Endothelial cell (in vitro differentiated cells): ENCODE measurements around the gene RPL34. TPM values are rescaled to one million over a fixed set of nuclear protein-coding genes. Genes with fewer than 3 reads are reported as not detected.

ENCODE experiments used
- DNase-seq: peaks from one replicate; pipeline ENCODE4 v3.0.0; 2021; ENCODE audit warnings: low spot score
- H3K27ac Mint-ChIP-seq: one replicate; pipeline ENCODE4 v1.8.0; 2021; ENCODE audit warnings: mixed read lengths, inconsistent platforms; ENCODE audit not compliant: unreplicated experiment
- H3K27me3 Mint-ChIP-seq: one replicate; pipeline ENCODE4 v1.8.0; 2021; ENCODE audit warnings: mild to moderate bottlenecking, moderate library complexity, mixed read lengths, inconsistent platforms; ENCODE audit not compliant: unreplicated experiment
- H3K36me3 Mint-ChIP-seq: one replicate; pipeline ENCODE4 v1.8.0; 2021; ENCODE audit warnings: mild to moderate bottlenecking, low read depth, mixed read lengths, inconsistent platforms; ENCODE audit not compliant: unreplicated experiment
- H3K4me1 Mint-ChIP-seq: one replicate; pipeline ENCODE4 v1.8.0; 2021; ENCODE audit warnings: mild to moderate bottlenecking, mixed read lengths, inconsistent platforms; ENCODE audit not compliant: unreplicated experiment
- H3K4me3 Mint-ChIP-seq: one replicate; pipeline ENCODE4 v1.8.0; 2021; ENCODE audit warnings: mild to moderate bottlenecking, mixed read lengths, inconsistent platforms; ENCODE audit not compliant: unreplicated experiment
- H3K9me3 Mint-ChIP-seq: one replicate; pipeline ENCODE4 v1.8.0; 2021; ENCODE audit warnings: mixed read lengths, inconsistent platforms; ENCODE audit not compliant: unreplicated experiment
- total RNA-seq: library from RNA; stranded (reverse); fragmentation: NEBNext Ultra II Directional; extraction: Animal tissue kit (Norgen Biotek cat#: 25700); gene quantifications from one replicate; pipeline ENCODE4 v1.2.1, GENCODE V29; 2021; ENCODE audit not compliant: unreplicated experiment
- TF ChIP-seq, protein P1 (sequence below): fragments of 200-600 bp; sonication (generic); IDR thresholded peaks from one replicate; pipeline ENCODE4 v1.5.0; 2021; ENCODE audit warnings: antibody characterized with exemption; ENCODE audit not compliant: unreplicated experiment

Gene RPL34
- total RNA-seq, 1 donor from 2014 or later: 1,233 TPM

DNA sequence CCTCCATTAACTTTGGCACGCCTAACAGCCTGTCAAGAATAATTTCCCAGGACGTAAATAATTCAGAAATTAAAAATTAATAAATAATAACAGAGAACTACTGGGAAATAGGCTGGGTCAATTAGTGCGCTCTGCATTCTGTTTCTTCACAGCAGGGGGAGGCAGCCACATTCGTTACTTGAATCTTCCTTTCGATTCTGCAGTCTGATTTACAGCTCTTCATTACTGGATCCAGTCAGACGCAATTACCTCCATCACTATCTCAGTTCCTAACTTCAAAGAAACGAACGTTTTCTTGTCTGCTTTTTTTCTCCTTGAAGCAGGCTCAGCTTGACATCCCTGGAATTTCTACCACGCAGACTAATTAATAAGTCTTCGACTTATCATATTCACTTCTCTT, 9.0 kb upstream of the RPL34 start:
- Mint-ChIP-seq H3K4me1 (no peaks in the 10 kb centered on the region), H3K9me3 (no peaks in the 10 kb centered on the region), H3K36me3 (no peaks in the 10 kb centered on the region), H3K27ac (no peak overlapping the region), H3K27me3 (no peaks in the 10 kb centered on the region), H3K4me3 (no peak overlapping the region)
- TF ChIP-seq, protein P1, sequence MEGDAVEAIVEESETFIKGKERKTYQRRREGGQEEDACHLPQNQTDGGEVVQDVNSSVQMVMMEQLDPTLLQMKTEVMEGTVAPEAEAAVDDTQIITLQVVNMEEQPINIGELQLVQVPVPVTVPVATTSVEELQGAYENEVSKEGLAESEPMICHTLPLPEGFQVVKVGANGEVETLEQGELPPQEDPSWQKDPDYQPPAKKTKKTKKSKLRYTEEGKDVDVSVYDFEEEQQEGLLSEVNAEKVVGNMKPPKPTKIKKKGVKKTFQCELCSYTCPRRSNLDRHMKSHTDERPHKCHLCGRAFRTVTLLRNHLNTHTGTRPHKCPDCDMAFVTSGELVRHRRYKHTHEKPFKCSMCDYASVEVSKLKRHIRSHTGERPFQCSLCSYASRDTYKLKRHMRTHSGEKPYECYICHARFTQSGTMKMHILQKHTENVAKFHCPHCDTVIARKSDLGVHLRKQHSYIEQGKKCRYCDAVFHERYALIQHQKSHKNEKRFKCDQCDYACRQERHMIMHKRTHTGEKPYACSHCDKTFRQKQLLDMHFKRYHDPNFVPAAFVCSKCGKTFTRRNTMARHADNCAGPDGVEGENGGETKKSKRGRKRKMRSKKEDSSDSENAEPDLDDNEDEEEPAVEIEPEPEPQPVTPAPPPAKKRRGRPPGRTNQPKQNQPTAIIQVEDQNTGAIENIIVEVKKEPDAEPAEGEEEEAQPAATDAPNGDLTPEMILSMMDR: no peak
- DNase-seq: no peak

DNA sequence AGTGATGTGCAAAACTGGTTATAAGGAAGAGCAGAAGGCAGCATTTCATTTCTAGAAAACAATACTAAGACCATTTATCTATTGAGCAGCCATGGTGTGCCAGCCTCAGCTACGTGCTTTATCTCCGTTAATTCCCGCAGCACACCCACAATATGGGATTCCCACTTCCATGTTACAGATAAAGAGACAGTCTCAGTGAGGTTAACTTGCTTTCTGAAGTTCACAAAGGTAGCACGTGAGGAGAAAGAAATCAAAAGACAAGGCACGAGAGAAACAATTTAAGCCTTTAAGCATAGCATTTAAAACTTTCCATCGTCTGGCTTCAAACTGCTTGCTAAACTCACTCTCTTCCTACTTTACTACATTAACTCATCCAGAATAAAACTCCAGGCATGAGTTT, 8.0 kb upstream of the RPL34 start:
- DNase-seq: no peak
- TF ChIP-seq, protein P1: no peak
- H3K27me3 Mint-ChIP-seq: no peaks in the 10 kb centered on the region
- no peaks in the 10 kb centered on the region for H3K4me1 Mint-ChIP-seq
- no peaks in the 10 kb centered on the region for H3K9me3 Mint-ChIP-seq
- H3K27ac Mint-ChIP-seq: no peak overlapping the region
- H3K4me3 Mint-ChIP-seq: no peak overlapping the region
- no peaks in the 10 kb centered on the region for H3K36me3 Mint-ChIP-seq

DNA sequence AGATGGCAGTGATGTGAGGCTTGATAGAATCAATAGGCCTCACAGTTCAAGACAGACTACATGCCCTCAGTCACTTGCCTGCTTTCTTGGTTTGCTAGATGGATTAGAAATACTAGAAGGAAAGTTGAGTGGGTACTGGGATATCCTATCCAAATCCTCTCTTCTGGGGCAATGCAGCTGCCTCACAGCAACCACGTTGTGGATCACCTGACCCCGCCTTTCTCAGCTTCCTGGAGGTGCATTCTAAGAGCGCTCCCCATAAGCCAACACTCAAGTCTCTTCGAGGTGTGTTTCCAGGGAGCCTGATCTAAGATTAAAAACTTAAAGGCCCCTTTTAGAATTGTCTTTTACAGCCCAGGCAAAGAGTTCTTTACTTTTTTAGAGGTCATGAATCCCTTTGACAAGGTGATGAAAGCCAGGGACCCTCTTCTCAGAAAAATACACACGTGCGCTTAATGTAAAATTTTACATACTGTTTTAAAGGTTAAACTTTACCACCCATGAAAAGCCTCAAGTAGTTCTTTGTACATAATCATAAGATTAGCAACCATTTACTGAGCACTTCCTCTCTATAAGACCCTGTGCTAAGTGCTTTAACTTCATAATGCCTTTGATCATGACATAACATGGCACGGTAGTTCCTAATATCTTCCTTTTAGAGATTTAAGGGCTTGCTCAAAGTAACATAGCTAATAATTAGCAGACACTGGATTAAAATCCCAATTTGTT, 840 bp upstream of the RPL34 start:
- no peak for DNase-seq
- H3K9me3 Mint-ChIP-seq: no peaks in the 10 kb centered on the region
- peaks cover 13% of the 10 kb centered on the region for H3K36me3 Mint-ChIP-seq
- H3K4me3 Mint-ChIP-seq: peak overlapping the region; percentile 96
- H3K27me3 Mint-ChIP-seq: peaks cover 7% of the 10 kb centered on the region
- TF ChIP-seq, protein P1: no peak
- peaks cover 24% of the 10 kb centered on the region for H3K4me1 Mint-ChIP-seq
- no peak overlapping the region for H3K27ac Mint-ChIP-seq

DNA sequence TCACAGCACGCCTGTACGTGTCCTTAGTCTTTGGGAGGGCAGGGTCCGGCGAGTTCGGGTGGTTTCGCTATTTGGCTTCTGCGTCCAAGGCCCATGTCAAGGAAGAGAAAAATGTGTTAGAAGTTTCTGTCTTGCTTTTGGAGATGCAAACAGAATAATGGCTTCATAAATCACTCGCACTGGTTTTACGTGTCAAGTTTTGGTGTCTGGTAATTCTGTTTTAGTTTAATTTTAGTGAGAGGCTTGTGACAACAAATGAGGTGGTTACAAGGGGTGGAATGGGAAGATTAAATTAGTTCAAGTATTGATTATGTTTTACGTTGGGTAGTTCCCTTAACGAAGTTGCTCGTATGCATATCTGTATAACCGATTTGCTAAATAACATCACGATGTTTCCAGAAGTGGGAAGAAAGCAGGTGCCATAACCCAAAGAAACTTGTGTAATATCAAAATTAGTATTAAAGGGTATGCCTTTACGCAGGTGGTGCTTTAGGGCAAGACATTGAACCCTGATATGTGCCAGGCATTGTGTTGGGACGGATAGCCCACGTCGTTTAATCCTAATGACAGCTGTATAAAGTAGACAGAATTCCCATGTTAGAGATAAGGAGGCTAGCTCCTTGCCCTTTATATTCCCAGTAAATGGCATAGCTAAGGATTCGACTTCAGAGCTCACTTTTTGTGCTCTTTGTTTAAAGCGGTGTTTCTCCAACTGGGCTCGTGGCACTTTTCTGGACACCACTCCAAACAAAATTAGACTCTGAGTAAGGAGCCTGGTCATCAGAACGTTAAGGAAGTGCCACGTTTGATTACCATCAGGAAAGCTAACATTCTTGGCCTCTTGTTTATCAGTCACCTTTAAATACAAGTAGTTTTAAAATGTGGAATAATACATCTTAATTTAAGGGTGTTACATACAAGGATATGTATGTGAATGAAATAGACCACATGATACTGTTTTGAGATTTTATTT, 843 bp downstream of the RPL34 start:
- Mint-ChIP-seq H3K36me3 (peaks cover 18% of the 10 kb centered on the region), H3K27ac (peak overlapping the region; percentile 84), H3K4me3 (peak overlapping the region; percentile 96), H3K9me3 (no peaks in the 10 kb centered on the region), H3K27me3 (peaks cover 7% of the 10 kb centered on the region), H3K4me1 (peaks cover 24% of the 10 kb centered on the region)
- TF ChIP-seq, protein P1: no peak
- no peak for DNase-seq
